GM12864 (cell line): ENCODE measurements around the gene FSIP1.

Experiments used
- DNase-seq: peaks from one replicate; pipeline ENCODE4 v3.0.0-alpha.2; 2011; ENCODE audit warnings: low read depth
- H3K4me3 ChIP-seq: 2 replicates; pipeline ENCODE4 v1.5.1; 2011; ENCODE audit warnings: mild to moderate bottlenecking, low read depth, low read length, control low read depth
- TF ChIP-seq, protein P1 (sequence below): IDR thresholded peaks from 2 replicates; pipeline ENCODE4 v1.5.1; 2011; ENCODE audit warnings: low read depth, mild to moderate bottlenecking, moderate library complexity, low read length, control low read depth, inconsistent platforms; ENCODE audit errors: missing control alignments

Gene FSIP1

GRCh38 chr15:39605146-39605545 lies 177.5 kb downstream of the FSIP1 start:
- no peak overlapping the region for H3K4me3 ChIP-seq
- TF ChIP-seq, protein P1, sequence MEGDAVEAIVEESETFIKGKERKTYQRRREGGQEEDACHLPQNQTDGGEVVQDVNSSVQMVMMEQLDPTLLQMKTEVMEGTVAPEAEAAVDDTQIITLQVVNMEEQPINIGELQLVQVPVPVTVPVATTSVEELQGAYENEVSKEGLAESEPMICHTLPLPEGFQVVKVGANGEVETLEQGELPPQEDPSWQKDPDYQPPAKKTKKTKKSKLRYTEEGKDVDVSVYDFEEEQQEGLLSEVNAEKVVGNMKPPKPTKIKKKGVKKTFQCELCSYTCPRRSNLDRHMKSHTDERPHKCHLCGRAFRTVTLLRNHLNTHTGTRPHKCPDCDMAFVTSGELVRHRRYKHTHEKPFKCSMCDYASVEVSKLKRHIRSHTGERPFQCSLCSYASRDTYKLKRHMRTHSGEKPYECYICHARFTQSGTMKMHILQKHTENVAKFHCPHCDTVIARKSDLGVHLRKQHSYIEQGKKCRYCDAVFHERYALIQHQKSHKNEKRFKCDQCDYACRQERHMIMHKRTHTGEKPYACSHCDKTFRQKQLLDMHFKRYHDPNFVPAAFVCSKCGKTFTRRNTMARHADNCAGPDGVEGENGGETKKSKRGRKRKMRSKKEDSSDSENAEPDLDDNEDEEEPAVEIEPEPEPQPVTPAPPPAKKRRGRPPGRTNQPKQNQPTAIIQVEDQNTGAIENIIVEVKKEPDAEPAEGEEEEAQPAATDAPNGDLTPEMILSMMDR = no peak
- DNase-seq = no peak

- no peak overlapping the region for H3K4me3 ChIP-seq
- TF ChIP-seq, protein P1 = peak; percentile 33
- DNase-seq = no peak
Measured at GRCh38 chr15:39602143-39602542, 180.5 kb downstream of the FSIP1 start.

- H3K4me3 ChIP-seq = no peak overlapping the region
- DNase-seq = no peak
- TF ChIP-seq, protein P1 = no peak
Measured at GRCh38 chr15:39599871-39600270, 182.8 kb downstream of the FSIP1 start.

DNA sequence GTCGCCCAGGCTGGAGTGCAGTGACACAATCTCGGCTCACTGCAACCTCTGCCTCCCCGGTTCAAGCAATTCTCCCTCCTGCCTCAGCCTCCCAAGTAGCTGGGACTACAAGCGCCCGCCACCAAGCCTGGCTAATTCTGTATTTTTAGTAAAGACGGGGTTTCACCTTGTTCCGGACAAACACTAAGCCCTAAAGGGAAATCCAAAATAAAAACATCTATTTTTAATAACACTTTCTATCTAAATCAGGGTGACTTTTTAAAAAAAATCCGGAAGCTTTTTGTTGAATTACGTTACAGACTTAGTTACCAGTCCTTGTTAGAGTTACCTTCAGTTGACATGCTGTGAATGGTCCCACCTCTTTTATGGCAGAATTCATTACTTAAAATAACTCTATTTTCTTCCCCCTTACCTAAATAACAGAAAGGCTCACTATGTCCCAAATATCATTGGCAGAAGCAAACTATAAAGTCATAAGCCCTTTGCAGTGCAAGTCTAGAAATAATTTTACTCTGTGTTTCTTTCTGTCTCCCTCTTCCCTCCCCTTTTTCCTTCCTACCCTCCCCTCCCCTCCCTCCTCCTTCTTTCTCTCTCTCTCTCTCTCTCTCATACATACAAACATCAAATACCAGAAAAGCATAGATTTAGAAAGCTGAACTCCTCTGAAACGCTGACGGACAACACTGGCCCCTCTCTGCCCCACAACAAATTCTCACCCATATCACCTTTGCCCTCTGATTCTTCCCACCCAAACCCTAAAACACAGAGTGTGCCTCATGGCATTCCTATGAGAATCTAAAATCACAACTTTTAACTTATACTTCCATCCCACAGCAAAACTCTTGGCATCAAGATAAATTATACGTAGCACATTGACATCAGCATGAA lies 183.4 kb downstream of the FSIP1 start:
- H3K4me3 ChIP-seq = no peak overlapping the region
- DNase-seq = no peak
- TF ChIP-seq, protein P1 = no peak

- TF ChIP-seq, protein P1 = no peak
- no peak overlapping the region for H3K4me3 ChIP-seq
- no peak for DNase-seq
Measured at GRCh38 chr15:39598186-39598850, 184.3 kb downstream of the FSIP1 start.

DNA sequence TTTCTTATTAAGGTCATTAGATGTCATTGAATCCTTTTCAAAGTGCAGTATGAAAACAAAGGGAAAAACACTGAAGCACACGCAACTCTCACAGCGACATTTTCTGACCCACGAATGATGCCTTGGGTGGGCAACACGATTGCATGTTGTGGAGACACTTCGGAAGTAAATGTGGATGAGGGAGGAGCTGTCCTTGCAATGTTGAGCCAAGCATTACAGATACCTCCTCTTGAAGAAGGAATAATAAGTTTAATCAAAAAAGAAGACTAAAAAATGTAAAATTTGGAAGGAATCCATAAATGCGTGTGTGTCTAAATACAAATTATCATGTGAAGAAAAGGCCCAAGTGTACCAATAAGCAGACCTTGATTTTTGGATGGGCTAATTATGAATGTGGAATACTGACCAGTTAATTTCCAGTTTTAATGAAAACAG lies 184.9 kb downstream of the FSIP1 start:
- no peak for DNase-seq
- TF ChIP-seq, protein P1 = no peak
- no peak overlapping the region for H3K4me3 ChIP-seq
